Left cardiac atrium (tissue), 4 donors: Measurements from ENCODE around the gene ZSWIM3. TPM values are rescaled to one million over a fixed set of nuclear protein-coding genes. Genes with fewer than 3 reads are reported as not detected.
"Not testable (repeated sequence)": the region's sequence is repeated elsewhere in the genome, so short reads cannot be mapped to it uniquely, and the experiment has no call there.

ENCODE experiments used
- ATAC-seq, 2 donors: fragments of 200-7000 bp; cut with Tn5 transposase; one replicate each; pipeline ENCODE4 v1.9.1; 2020; ENCODE audit warnings: mild to moderate bottlenecking in 2 of 2, moderate library complexity in 2 of 2
- DNase-seq: peaks from one replicate; pipeline ENCODE4 v3.0.0-alpha.2; 2020
- intact Hi-C, 2 donors: fragments of 100-400 bp; cut with DNase I; formaldehyde crosslinking; loops; one replicate each; pipeline versions ENCODE4 v1.14.1 to v1.15.1; 2022 to 2023
- total RNA-seq, 2 donors: library from RNA; stranded (reverse); fragmentation: NEBNext Ultra II Directional; extraction: Animal tissue kit (Norgen Biotek cat#: 25700); gene quantifications; one replicate each; pipeline ENCODE4 v1.2.1, GENCODE V29; 2021
- donor health status: DM: no; HTN: yes; CAD: no.
- donor health status: DM: no; HTN: yes; CAD: no; lungs with severe emphysema.
- donor health status: DM: yes; HTN: yes; CAD: no.
- donor health status: Dilated cardiomyopathy.

The ZSWIM3 gene
- total RNA-seq, 2 donors from 2014 or later = 1.7 to 2.5 TPM

- DNase-seq (no peak), ATAC-seq (no peak)
- intact Hi-C loops = no loop called here
Observed at GRCh38 chr20:45851501-45851900, 5.9 kb upstream of the ZSWIM3 start.

GRCh38 chr20:45852326-45852725 lies 5.1 kb upstream of the ZSWIM3 start:
- no peak for DNase-seq
- intact Hi-C loops = no loop called here
- no peak for ATAC-seq

GRCh38 chr20:45853484-45853883 lies 3.9 kb upstream of the ZSWIM3 start:
- intact Hi-C loops = no loop called here
- DNase-seq = no peak

GRCh38 chr20:45857882-45858216 lies 435 bp downstream of the ZSWIM3 start:
- intact Hi-C loops = no loop called here
- no peak for DNase-seq
- peak; percentile 10 to 23 for ATAC-seq

More at GRCh38 chr20:45853484-45853883, 3.9 kb upstream of the ZSWIM3 start:
- no peak for ATAC-seq

- no peak for ATAC-seq
- intact Hi-C loops = no loop called here
- DNase-seq = no peak
Observed at GRCh38 chr20:45859916-45860315, 2.5 kb downstream of the ZSWIM3 start.

GRCh38 chr20:45860560-45861220 lies 3.3 kb downstream of the ZSWIM3 start:
- intact Hi-C loops = no loop called here
- no peak for DNase-seq
- ATAC-seq = no peak

GRCh38 chr20:45861221-45862075 lies 4.0 kb downstream of the ZSWIM3 start:
- DNase-seq (no peak), ATAC-seq (no peak)
- intact Hi-C loops = no loop called here

GRCh38 chr20:45863543-45864470 lies 6.4 kb downstream of the ZSWIM3 start:
- ATAC-seq (no peak), DNase-seq (no peak)
- intact Hi-C loops = no loop called here

GRCh38 chr20:45866454-45866853 lies 9.0 kb downstream of the ZSWIM3 start:
- intact Hi-C loops = no loop called here
- ATAC-seq = no peak
- no peak for DNase-seq

GRCh38 chr20:45867136-45867818 lies 9.9 kb downstream of the ZSWIM3 start:
- ATAC-seq = no peak
- intact Hi-C loops = no loop called here
- DNase-seq = no peak

- ATAC-seq = peak in 1 of 2 donors; percentile 73
- no peak for DNase-seq
- intact Hi-C loops = no loop called here
Observed at GRCh38 chr20:45867819-45868176, 10.4 kb downstream of the ZSWIM3 start.

- no peak for DNase-seq
- no peak for ATAC-seq
- intact Hi-C loops = no loop called here
Observed at GRCh38 chr20:45872626-45873025, 15.2 kb downstream of the ZSWIM3 start.

- ATAC-seq = no peak
- intact Hi-C loops = no loop called here
Observed at GRCh38 chr20:45873409-45874103, 16.1 kb downstream of the ZSWIM3 start.

GRCh38 chr20:45874104-45874481 lies 16.7 kb downstream of the ZSWIM3 start:
- intact Hi-C loops, ATAC-seq, DNase-seq: not testable (repeated sequence)

More at GRCh38 chr20:45873409-45874103, 16.1 kb downstream of the ZSWIM3 start:
- no peak for DNase-seq

- DNase-seq = no peak
- no peak for ATAC-seq
- intact Hi-C loops = no loop called here
Observed at GRCh38 chr20:45874576-45874975, 17.2 kb downstream of the ZSWIM3 start.

- intact Hi-C loops = no loop called here
- no peak for DNase-seq
- ATAC-seq = peak in 1 of 2 donors; percentile 9
Observed at GRCh38 chr20:45878076-45878761, 20.8 kb downstream of the ZSWIM3 start.

GRCh38 chr20:45880988-45881788 lies 23.8 kb downstream of the ZSWIM3 start, which contains the start of gene ZSWIM1:
ZSWIM1 (plus strand) TSS chr20:45881227; CDS start chr20:45882593, 1,366 bp downstream.
- ATAC-seq = peak; percentile 96 to 99
- peak; percentile 99 for DNase-seq
- intact Hi-C loops = no loop called here
